PFSK-1 (cell line): ENCODE data around the gene OSBPL10.

ENCODE experiments used
- POLR2AphosphoS5 ChIP-seq: IDR thresholded peaks from 2 replicates; pipeline ENCODE4 v1.6.1; 2012; ENCODE audit warnings: low read depth, mild to moderate bottlenecking, control low read depth, low read length, moderate library complexity
- REST ChIP-seq, 2 experiments: IDR thresholded peaks; 2 replicates each; pipeline versions ENCODE4 v1.6.1 to v1.8.0; 2011 to 2012; ENCODE audit warnings: low read depth in 2 of 2, low read length in 2 of 2, control low read depth in 1 of 2, inconsistent platforms in 1 of 2, mild to moderate bottlenecking in 1 of 2, moderate library complexity in 1 of 2; ENCODE audit not compliant: insufficient read depth in 1 of 2
- SIN3A ChIP-seq: IDR thresholded peaks from 2 replicates; pipeline ENCODE4 v1.6.1; 2012; ENCODE audit warnings: mild to moderate bottlenecking, low read length, moderate library complexity, borderline replicate concordance; ENCODE audit not compliant: insufficient read depth
- TAF1 ChIP-seq: IDR thresholded peaks from 2 replicates; pipeline ENCODE4 v1.6.1; 2012; ENCODE audit warnings: low read length, control low read depth, borderline replicate concordance; ENCODE audit not compliant: insufficient read depth

- TF ChIP-seq SIN3A (no peak), REST (IDR thresholded peaks at IDR 0.05; ENCODE audit: insufficient read depth in 1 of 2, low read depth in 2 of 2, low read length in 2 of 2) (no peak), POLR2AphosphoS5 (no peak), TAF1 (no peak)
Observed at GRCh38 chr3:31776016-31776415, 205.0 kb downstream of the OSBPL10 start.
